Ishikawa (cell line): Measurements from ENCODE around the gene HOXA5.

Source experiments
- CEBPB ChIP-seq: IDR thresholded peaks from 2 replicates; pipeline ENCODE4 v1.6.1; 2012
- CREB1 ChIP-seq: IDR thresholded peaks from 2 replicates; pipeline ENCODE4 v1.6.1; 2012; ENCODE audit warnings: low read depth
- EP300 ChIP-seq: IDR thresholded peaks from 2 replicates; pipeline ENCODE4 v1.6.1; 2012; ENCODE audit warnings: borderline replicate concordance
- FOXM1 ChIP-seq: IDR thresholded peaks from 2 replicates; pipeline ENCODE4 v1.6.1; 2012; ENCODE audit warnings: low read depth, borderline replicate concordance
- MAX ChIP-seq: IDR thresholded peaks from 2 replicates; pipeline ENCODE4 v1.6.1; 2012
- NFIC ChIP-seq: IDR thresholded peaks from 2 replicates; pipeline ENCODE4 v1.6.1; 2012
- RAD21 ChIP-seq: IDR thresholded peaks from 2 replicates; pipeline ENCODE4 v1.6.1; 2012; ENCODE audit warnings: low read depth
- REST ChIP-seq: IDR thresholded peaks from 2 replicates; pipeline ENCODE4 v1.6.1; 2012; ENCODE audit warnings: low read depth, mild to moderate bottlenecking
- TAF1 ChIP-seq: IDR thresholded peaks from 2 replicates; pipeline ENCODE4 v1.6.1; 2012; ENCODE audit warnings: low read depth, mild to moderate bottlenecking
- TCF12 ChIP-seq: IDR thresholded peaks from 2 replicates; pipeline ENCODE4 v1.6.1; 2012; ENCODE audit warnings: low read depth
- TEAD4 ChIP-seq: IDR thresholded peaks from 2 replicates; pipeline ENCODE4 v1.6.1; 2012
- USF1 ChIP-seq: IDR thresholded peaks from 2 replicates; pipeline ENCODE4 v1.6.1; 2012
- YY1 ChIP-seq: IDR thresholded peaks from 2 replicates; pipeline ENCODE4 v1.6.1; 2012; ENCODE audit warnings: low read depth

GRCh38 chr7:27173511-27173955 is 30.1 kb upstream of the HOXA5 start:
- TF ChIP-seq MAX, result peak; percentile 71
- no peak for TF ChIP-seq RAD21
- no peak; the same call in 1 of the 2 replicates for TF ChIP-seq USF1
- peak; percentile 58; the same call in 1 of the 2 replicates for TF ChIP-seq YY1
- peak; percentile 50 for TF ChIP-seq NFIC
- no peak for TF ChIP-seq REST
- peak; percentile 35 for TF ChIP-seq EP300
- peak; percentile 62; the same call in 1 of the 2 replicates for TF ChIP-seq TAF1
- TF ChIP-seq TCF12, result no peak
- no peak for TF ChIP-seq CREB1
- TF ChIP-seq FOXM1, result no peak
- no peak for TF ChIP-seq CEBPB
- TF ChIP-seq TEAD4, result no peak
